Osteocyte (in vitro differentiated cells): ENCODE data around the gene TAPT1. TPM values are rescaled to one million over a fixed set of nuclear protein-coding genes. Genes with fewer than 3 reads are reported as not detected.

Experiments
- DNase-seq: peaks from one replicate; pipeline ENCODE4 v3.0.0; 2021; ENCODE audit warnings: mixed read lengths; ENCODE audit not compliant: unreplicated experiment; ENCODE audit errors: extremely low spot score
- H3K27ac Mint-ChIP-seq: one replicate; pipeline ENCODE4 v1.8.0; 2021; ENCODE audit warnings: mild to moderate bottlenecking, mixed read lengths; ENCODE audit not compliant: unreplicated experiment
- H3K27me3 Mint-ChIP-seq: one replicate; pipeline ENCODE4 v1.8.0; 2021; ENCODE audit warnings: mixed read lengths; ENCODE audit not compliant: unreplicated experiment
- H3K36me3 Mint-ChIP-seq: one replicate; pipeline ENCODE4 v1.8.0; 2021; ENCODE audit warnings: mixed read lengths; ENCODE audit not compliant: unreplicated experiment
- H3K4me1 Mint-ChIP-seq: one replicate; pipeline ENCODE4 v1.8.0; 2021; ENCODE audit warnings: mixed read lengths; ENCODE audit not compliant: unreplicated experiment
- H3K4me3 Mint-ChIP-seq: one replicate; pipeline ENCODE4 v1.8.0; 2021; ENCODE audit warnings: mild to moderate bottlenecking, moderate library complexity, mixed read lengths; ENCODE audit not compliant: unreplicated experiment
- H3K9me3 Mint-ChIP-seq: one replicate; pipeline ENCODE4 v1.8.0; 2021; ENCODE audit warnings: mixed read lengths; ENCODE audit not compliant: unreplicated experiment
- total RNA-seq: library from RNA; stranded (reverse); gene quantifications from 2 replicates; pipeline ENCODE4 v1.2.1, GENCODE V29; 2021
- TF ChIP-seq, protein P1 (sequence below): fragments of 200-600 bp; sonication (generic); IDR thresholded peaks from 2 replicates; pipeline ENCODE4 v1.5.0; 2021; ENCODE audit warnings: antibody characterized with exemption, mild to moderate bottlenecking, moderate library complexity

The TAPT1 gene
- total RNA-seq, 1 donor from 2014 or later, result 31.7 TPM

DNA sequence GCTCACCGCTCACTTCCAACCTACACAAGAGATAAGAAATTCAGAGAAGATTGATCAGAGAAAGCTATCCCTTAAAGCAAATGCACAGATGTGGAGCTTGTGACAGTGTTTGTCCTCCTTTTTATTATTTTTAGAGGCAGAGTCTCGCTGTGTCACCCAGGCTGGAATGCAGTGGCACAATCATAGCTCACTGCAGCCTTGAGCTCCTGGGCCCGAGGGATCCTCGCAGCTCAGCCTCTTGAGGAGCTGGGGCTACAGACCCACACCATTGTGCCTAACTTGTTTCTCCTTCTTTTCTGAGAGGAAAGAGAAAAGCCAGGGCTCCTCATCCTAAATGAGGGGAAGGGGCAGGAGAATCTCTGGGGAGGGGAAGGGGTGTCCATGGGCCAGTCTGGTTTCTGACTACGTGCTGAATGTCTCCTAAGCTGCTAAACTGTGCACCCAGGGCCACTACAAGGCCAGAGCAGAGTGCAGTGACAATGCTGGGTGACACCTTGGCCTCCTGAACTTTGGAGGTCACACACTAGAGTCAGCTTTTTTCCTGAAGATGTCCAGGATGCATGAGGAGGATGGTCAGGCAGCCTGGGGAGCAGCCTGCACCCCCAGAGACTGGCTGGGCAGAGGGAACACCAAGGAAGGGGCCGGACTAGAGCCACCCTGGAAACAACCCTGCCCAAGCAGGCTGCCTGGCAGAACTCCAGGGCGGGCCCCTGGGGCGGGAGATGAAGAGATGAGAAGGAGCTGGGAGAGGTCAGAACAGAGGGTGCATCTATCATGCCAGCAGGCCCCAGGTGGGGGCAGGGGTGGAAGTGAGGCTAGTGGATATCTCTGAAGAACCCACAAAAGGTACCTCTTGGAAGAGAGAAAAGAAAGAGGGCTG is 87.0 kb downstream of the TAPT1 start:
- peaks cover 19% of the 10 kb centered on the region for H3K27me3 Mint-ChIP-seq
- no peak for DNase-seq
- peaks cover 10% of the 10 kb centered on the region for H3K4me1 Mint-ChIP-seq
- TF ChIP-seq, protein P1, sequence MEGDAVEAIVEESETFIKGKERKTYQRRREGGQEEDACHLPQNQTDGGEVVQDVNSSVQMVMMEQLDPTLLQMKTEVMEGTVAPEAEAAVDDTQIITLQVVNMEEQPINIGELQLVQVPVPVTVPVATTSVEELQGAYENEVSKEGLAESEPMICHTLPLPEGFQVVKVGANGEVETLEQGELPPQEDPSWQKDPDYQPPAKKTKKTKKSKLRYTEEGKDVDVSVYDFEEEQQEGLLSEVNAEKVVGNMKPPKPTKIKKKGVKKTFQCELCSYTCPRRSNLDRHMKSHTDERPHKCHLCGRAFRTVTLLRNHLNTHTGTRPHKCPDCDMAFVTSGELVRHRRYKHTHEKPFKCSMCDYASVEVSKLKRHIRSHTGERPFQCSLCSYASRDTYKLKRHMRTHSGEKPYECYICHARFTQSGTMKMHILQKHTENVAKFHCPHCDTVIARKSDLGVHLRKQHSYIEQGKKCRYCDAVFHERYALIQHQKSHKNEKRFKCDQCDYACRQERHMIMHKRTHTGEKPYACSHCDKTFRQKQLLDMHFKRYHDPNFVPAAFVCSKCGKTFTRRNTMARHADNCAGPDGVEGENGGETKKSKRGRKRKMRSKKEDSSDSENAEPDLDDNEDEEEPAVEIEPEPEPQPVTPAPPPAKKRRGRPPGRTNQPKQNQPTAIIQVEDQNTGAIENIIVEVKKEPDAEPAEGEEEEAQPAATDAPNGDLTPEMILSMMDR, result no peak
- no peak overlapping the region for H3K27ac Mint-ChIP-seq
- no peak overlapping the region for H3K4me3 Mint-ChIP-seq
- H3K9me3 Mint-ChIP-seq, result peaks cover 4% of the 10 kb centered on the region
- no peaks in the 10 kb centered on the region for H3K36me3 Mint-ChIP-seq

- no peaks in the 10 kb centered on the region for H3K36me3 Mint-ChIP-seq
- no peak for DNase-seq
- peaks cover 10% of the 10 kb centered on the region for H3K4me1 Mint-ChIP-seq
- no peak overlapping the region for H3K4me3 Mint-ChIP-seq
- no peak overlapping the region for H3K27ac Mint-ChIP-seq
- TF ChIP-seq, protein P1, result no peak
- peaks cover 8% of the 10 kb centered on the region for H3K9me3 Mint-ChIP-seq
- H3K27me3 Mint-ChIP-seq, result peaks cover 35% of the 10 kb centered on the region
Observed at GRCh38 chr4:16136827-16137226, 89.4 kb downstream of the TAPT1 start.

DNA sequence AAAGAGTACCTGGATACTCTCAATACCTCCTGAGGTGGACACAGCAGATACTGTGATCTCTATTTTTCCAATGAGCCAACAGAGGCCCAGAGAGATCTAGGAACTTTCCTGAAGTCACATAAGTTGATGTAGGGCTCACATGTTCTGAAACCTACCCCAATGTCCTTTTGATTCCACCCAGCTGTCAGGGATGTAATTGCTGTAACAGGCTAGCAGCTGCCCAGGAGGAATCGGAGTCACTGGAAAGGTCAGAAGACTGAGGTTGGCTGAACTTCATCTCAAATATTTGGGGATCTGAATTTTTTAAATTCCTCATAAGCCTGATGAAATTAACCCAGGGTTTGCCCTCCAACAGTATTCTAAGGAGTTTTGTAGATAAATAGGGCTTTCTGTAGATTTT is 90.0 kb downstream of the TAPT1 start:
- Mint-ChIP-seq H3K27me3 (peaks cover 35% of the 10 kb centered on the region), H3K27ac (no peak overlapping the region), H3K9me3 (peaks cover 8% of the 10 kb centered on the region), H3K36me3 (no peaks in the 10 kb centered on the region), H3K4me1 (peaks cover 10% of the 10 kb centered on the region), H3K4me3 (no peak overlapping the region)
- TF ChIP-seq, protein P1, result no peak
- DNase-seq, result no peak

DNA sequence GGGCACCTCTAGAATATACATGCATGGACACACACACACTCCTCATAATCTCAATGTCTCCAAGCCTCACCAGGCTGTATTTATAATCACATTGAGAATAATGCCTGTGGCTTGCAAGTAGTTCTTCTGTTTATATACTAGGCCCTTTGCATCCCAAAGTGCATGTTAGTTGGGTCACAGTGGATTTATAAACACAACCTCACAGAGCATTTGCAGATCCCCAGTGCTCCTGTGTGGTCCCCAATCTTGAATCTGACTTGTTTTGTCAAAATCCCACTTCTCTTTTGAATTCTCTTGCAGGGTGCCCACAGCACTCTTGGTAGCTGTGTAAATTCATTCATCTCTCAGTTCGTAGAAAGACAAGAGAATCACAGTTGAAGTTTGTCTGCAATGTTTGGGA is 92.9 kb downstream of the TAPT1 start:
- TF ChIP-seq, protein P1, result no peak

DNA sequence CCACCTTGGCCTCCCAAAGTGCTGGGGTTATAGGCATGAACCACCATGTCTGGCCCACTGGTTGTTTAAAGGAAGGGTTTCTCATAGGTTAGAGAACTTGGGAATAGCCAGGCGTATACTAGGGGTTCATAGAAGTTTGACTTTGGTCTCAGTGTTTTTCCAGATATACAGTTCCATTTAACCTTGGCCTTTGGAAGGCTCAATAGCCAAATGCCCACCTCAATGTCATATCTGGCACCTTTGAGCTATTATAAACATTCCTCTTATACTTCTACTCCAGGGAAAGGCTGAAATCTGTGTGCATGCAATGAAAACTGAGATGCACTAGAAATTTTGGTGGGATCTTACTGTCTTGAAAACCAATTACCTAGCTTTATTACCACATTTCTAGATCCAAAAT is 95.0 kb downstream of the TAPT1 start:
- peaks cover 43% of the 10 kb centered on the region for H3K27me3 Mint-ChIP-seq
- TF ChIP-seq, protein P1, result no peak
- H3K27ac Mint-ChIP-seq, result no peak overlapping the region
- no peak for DNase-seq
- H3K4me1 Mint-ChIP-seq, result no peaks in the 10 kb centered on the region
- no peak overlapping the region for H3K4me3 Mint-ChIP-seq
- no peaks in the 10 kb centered on the region for H3K36me3 Mint-ChIP-seq
- peaks cover 8% of the 10 kb centered on the region for H3K9me3 Mint-ChIP-seq

More for the DNA sequence above, 92.9 kb downstream of the TAPT1 start:
- no peak for DNase-seq
- no peaks in the 10 kb centered on the region for H3K36me3 Mint-ChIP-seq
- H3K4me3 Mint-ChIP-seq, result no peak overlapping the region
- H3K9me3 Mint-ChIP-seq, result peaks cover 8% of the 10 kb centered on the region
- no peaks in the 10 kb centered on the region for H3K4me1 Mint-ChIP-seq
- H3K27ac Mint-ChIP-seq, result no peak overlapping the region
- H3K27me3 Mint-ChIP-seq, result peaks cover 41% of the 10 kb centered on the region
